Measurements from ENCODE around the gene ARL9.

ARL9 gene

DNA sequence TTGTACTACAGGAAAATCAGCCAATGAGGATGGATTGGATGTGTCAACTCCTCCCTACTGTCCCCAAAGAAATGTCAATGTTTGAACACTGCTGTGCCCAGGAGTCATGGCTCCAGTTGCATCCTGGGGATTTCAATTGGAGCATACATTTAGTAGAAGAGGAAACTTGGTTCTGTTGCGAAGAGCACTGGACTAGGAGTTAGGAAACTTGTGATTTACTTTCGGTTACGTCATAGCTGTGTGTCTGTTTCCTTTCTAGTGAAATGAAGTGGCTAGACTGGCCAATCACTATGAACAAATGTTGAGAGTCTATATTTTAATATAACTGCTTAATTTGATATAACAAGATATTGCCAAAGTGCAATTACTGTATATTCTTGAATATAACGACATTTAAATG is 35.2 kb downstream of the ARL9 start:
- no peak for ATAC-seq (ENCODE audit: low read depth)
- Histone ChIP-seq H3K27ac (ENCODE audit: poor library complexity, severe bottlenecking) (no peak overlapping the region), H3K4me1 (ENCODE audit: insufficient read depth, poor library complexity, severe bottlenecking) (peaks cover 3% of the 10 kb centered on the region), H3K27me3 (ENCODE audit: insufficient read depth, poor library complexity, severe bottlenecking) (no peaks in the 10 kb centered on the region), H3K4me3 (ENCODE audit: severe bottlenecking) (no peak overlapping the region), H3K9me3 (ENCODE audit: severe bottlenecking) (no peaks in the 10 kb centered on the region), H3K36me3 (ENCODE audit: low read depth) (no peaks in the 10 kb centered on the region)
- DNase-seq (ENCODE audit: low spot score), result no peak
- TF ChIP-seq, protein P1, sequence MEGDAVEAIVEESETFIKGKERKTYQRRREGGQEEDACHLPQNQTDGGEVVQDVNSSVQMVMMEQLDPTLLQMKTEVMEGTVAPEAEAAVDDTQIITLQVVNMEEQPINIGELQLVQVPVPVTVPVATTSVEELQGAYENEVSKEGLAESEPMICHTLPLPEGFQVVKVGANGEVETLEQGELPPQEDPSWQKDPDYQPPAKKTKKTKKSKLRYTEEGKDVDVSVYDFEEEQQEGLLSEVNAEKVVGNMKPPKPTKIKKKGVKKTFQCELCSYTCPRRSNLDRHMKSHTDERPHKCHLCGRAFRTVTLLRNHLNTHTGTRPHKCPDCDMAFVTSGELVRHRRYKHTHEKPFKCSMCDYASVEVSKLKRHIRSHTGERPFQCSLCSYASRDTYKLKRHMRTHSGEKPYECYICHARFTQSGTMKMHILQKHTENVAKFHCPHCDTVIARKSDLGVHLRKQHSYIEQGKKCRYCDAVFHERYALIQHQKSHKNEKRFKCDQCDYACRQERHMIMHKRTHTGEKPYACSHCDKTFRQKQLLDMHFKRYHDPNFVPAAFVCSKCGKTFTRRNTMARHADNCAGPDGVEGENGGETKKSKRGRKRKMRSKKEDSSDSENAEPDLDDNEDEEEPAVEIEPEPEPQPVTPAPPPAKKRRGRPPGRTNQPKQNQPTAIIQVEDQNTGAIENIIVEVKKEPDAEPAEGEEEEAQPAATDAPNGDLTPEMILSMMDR (IDR thresholded peaks at IDR 0.05; ENCODE audit: poor library complexity, severe bottlenecking), result no peak

DNA sequence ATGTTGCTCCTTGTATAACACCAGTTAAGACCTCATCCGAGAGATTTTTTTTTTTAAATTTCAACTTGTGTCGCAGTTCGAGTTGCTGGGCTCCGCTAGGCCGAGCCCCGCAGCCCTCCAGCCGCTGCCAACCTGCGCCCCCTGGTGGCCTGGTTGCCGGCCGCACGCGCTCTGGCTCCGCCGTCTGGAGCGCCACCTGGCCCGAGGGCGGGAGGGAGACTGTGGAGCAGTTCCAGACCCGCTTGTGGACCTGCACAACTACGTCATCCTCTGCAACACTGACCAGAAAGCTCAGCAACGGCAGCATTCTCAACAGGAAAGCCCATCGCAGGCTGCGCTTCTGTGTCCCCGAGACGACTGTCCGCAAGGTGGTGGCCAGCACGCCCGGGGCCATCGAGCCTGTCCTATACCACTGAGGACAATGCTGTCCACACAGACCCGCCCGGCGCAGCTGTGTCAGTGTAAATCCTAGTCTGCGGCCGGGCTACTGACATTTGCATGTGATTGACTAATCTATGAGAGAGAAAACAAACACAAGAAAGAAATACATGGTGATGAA is 39.1 kb downstream of the ARL9 start:
- ATAC-seq (ENCODE audit: low read depth) (peak; percentile 98), DNase-seq (ENCODE audit: low spot score) (peak; percentile 75)
- H3K27ac ChIP-seq (ENCODE audit: poor library complexity, severe bottlenecking), result no peak overlapping the region
- peak overlapping the region; percentile 20 for H3K4me3 ChIP-seq (ENCODE audit: severe bottlenecking)
- TF ChIP-seq, protein P1 (IDR thresholded peaks at IDR 0.05; ENCODE audit: poor library complexity, severe bottlenecking), result peak; percentile 99
- peaks cover 3% of the 10 kb centered on the region for H3K4me1 ChIP-seq (ENCODE audit: insufficient read depth, poor library complexity, severe bottlenecking)
- no peaks in the 10 kb centered on the region for H3K9me3 ChIP-seq (ENCODE audit: severe bottlenecking)
- H3K27me3 ChIP-seq (ENCODE audit: insufficient read depth, poor library complexity, severe bottlenecking), result no peaks in the 10 kb centered on the region
- H3K36me3 ChIP-seq (ENCODE audit: low read depth), result no peaks in the 10 kb centered on the region

DNA sequence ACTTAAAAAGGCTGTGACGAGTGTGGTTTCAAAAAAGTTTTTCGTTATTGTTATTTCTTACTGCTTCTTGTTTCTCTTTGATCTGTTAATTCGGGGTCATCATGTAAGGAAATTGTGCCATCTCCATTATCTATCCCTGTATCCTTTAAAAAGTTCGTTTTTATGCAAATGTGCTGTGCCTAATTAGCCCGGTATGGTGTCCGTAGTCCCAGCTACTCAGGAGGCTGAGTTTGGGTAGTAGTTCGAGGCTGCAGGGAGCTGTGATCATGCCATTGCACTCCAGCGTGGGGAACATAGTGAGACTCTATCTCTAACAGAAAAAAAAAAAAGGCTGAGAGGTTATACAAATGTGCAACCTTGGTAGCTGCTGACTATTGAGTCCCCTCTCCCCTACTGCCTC is 45.1 kb downstream of the ARL9 start:
- Histone ChIP-seq H3K4me1 (ENCODE audit: insufficient read depth, poor library complexity, severe bottlenecking) (no peaks in the 10 kb centered on the region), H3K4me3 (ENCODE audit: severe bottlenecking) (no peak overlapping the region), H3K27me3 (ENCODE audit: insufficient read depth, poor library complexity, severe bottlenecking) (no peaks in the 10 kb centered on the region), H3K36me3 (ENCODE audit: low read depth) (no peaks in the 10 kb centered on the region), H3K9me3 (ENCODE audit: severe bottlenecking) (no peaks in the 10 kb centered on the region), H3K27ac (ENCODE audit: poor library complexity, severe bottlenecking) (no peak overlapping the region)
- DNase-seq (ENCODE audit: low spot score) (no peak), ATAC-seq (ENCODE audit: low read depth) (no peak)
- TF ChIP-seq, protein P1 (IDR thresholded peaks at IDR 0.05; ENCODE audit: poor library complexity, severe bottlenecking), result no peak

DNA sequence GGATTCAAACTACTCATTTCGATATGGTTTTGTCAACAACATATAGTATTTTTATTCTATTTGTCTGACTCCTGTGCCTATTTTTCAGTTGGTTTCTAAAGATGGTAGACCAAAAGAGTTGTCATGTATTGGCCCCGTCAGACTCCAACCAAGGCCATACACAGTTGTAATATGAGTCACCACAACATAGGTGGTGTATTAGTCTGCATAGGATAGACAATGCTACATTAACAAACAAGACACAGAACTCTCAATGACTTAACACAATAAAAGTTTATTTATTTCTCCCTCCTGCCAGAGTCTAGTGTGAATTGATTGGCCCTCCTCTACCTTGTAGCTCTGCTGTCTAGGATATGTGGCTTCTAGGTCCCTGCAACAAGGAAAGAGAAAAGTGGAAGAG is 45.9 kb downstream of the ARL9 start:
- H3K9me3 ChIP-seq (ENCODE audit: severe bottlenecking), result no peaks in the 10 kb centered on the region
- H3K4me3 ChIP-seq (ENCODE audit: severe bottlenecking), result no peak overlapping the region
- no peak overlapping the region for H3K27ac ChIP-seq (ENCODE audit: poor library complexity, severe bottlenecking)
- ATAC-seq (ENCODE audit: low read depth) (no peak), DNase-seq (ENCODE audit: low spot score) (no peak)
- H3K4me1 ChIP-seq (ENCODE audit: insufficient read depth, poor library complexity, severe bottlenecking), result no peaks in the 10 kb centered on the region
- TF ChIP-seq, protein P1 (IDR thresholded peaks at IDR 0.05; ENCODE audit: poor library complexity, severe bottlenecking), result no peak
- H3K36me3 ChIP-seq (ENCODE audit: low read depth), result no peaks in the 10 kb centered on the region
- H3K27me3 ChIP-seq (ENCODE audit: insufficient read depth, poor library complexity, severe bottlenecking), result no peaks in the 10 kb centered on the region

DNA sequence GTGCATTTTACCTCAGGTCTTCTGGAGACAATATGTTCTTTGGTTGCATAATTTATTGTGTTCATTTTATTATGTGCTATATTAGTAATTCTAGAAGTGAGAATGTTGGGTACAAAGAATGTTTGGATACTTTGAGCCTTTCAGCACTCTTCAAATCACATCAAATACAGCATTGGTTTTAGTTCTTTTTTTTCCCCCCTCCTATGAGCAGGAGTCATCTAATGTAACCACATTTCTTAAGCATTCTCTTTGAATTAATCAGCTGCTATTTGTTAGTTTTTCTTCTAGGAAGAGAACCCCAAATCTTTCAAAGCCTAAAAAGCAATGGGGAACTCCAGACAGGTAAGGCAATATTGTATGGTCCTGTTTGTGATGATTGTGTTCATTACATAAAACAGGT is 46.7 kb downstream of the ARL9 start:
- ATAC-seq (ENCODE audit: low read depth) (no peak), DNase-seq (ENCODE audit: low spot score) (no peak)
- Histone ChIP-seq H3K27me3 (ENCODE audit: insufficient read depth, poor library complexity, severe bottlenecking) (no peaks in the 10 kb centered on the region), H3K9me3 (ENCODE audit: severe bottlenecking) (no peaks in the 10 kb centered on the region), H3K36me3 (ENCODE audit: low read depth) (no peaks in the 10 kb centered on the region), H3K4me1 (ENCODE audit: insufficient read depth, poor library complexity, severe bottlenecking) (no peaks in the 10 kb centered on the region), H3K27ac (ENCODE audit: poor library complexity, severe bottlenecking) (no peak overlapping the region), H3K4me3 (ENCODE audit: severe bottlenecking) (no peak overlapping the region)
- TF ChIP-seq, protein P1 (IDR thresholded peaks at IDR 0.05; ENCODE audit: poor library complexity, severe bottlenecking), result no peak
